Measurements from ENCODE around the gene EFNA5.

EFNA5 gene

GRCh38 chr5:107601076-107601475 is 69.7 kb downstream of the EFNA5 start:
- DNase-seq: no peak

GRCh38 chr5:107598958-107599357 is 71.8 kb downstream of the EFNA5 start:
- DNase-seq: no peak

- no peak for DNase-seq
Observed at GRCh38 chr5:107597803-107598202, 72.9 kb downstream of the EFNA5 start.

- no peak for DNase-seq
Observed at GRCh38 chr5:107597247-107597646, 73.5 kb downstream of the EFNA5 start.

- DNase-seq: no peak
Observed at GRCh38 chr5:107594253-107595045, 76.3 kb downstream of the EFNA5 start.

GRCh38 chr5:107593009-107593408 is 77.7 kb downstream of the EFNA5 start:
- no peak for DNase-seq

- DNase-seq: no peak
Observed at GRCh38 chr5:107592515-107592914, 78.2 kb downstream of the EFNA5 start.

GRCh38 chr5:107590686-107591085 is 80.1 kb downstream of the EFNA5 start:
- DNase-seq: no peak

- DNase-seq: no peak
Observed at GRCh38 chr5:107589520-107590193, 81.1 kb downstream of the EFNA5 start.

GRCh38 chr5:107582625-107583024 is 88.1 kb downstream of the EFNA5 start:
- DNase-seq: no peak

- DNase-seq: no peak
Observed at GRCh38 chr5:107580889-107581820, 89.6 kb downstream of the EFNA5 start.

GRCh38 chr5:107578051-107578635 is 92.6 kb downstream of the EFNA5 start:
- DNase-seq: no peak

- no peak for DNase-seq
Observed at GRCh38 chr5:107577394-107577950, 93.3 kb downstream of the EFNA5 start.

- no peak for DNase-seq
Observed at GRCh38 chr5:107576736-107577393, 93.9 kb downstream of the EFNA5 start.

GRCh38 chr5:107576155-107576554 is 94.6 kb downstream of the EFNA5 start:
- no peak for DNase-seq

GRCh38 chr5:107574287-107574686 is 96.5 kb downstream of the EFNA5 start:
- no peak for DNase-seq

- no peak for DNase-seq
Observed at GRCh38 chr5:107572715-107573368, 97.9 kb downstream of the EFNA5 start.

GRCh38 chr5:107571621-107572536 is 98.9 kb downstream of the EFNA5 start:
- DNase-seq: peak; percentile 85 to 90

GRCh38 chr5:107570805-107571531 is 99.8 kb downstream of the EFNA5 start:
- DNase-seq: no peak

GRCh38 chr5:107570181-107570580 is 100.6 kb downstream of the EFNA5 start:
- no peak for DNase-seq

All from hippocampal formation (tissue), 2 donors.